Stimulated activated CD4-positive, alpha-beta T cell treated with anti-CD3 and anti-CD28 coated beads, Interleukin-4, amount 100 ng/mL, for 48 hours (primary cell): ENCODE measurements around the gene RPS6KL1.
"Not testable (repeated sequence)": the region's sequence is repeated elsewhere in the genome, so short reads cannot be mapped to it uniquely, and the experiment has no call there.

Experiments used
- DNase-seq, 2 donors: peaks; one replicate each; pipeline ENCODE4 v3.0.0-alpha.2; 2020; ENCODE audit warnings: low read depth in 2 of 2

RPS6KL1 gene

GRCh38 chr14:74937171-74937570, 14.1 kb upstream of the RPS6KL1 start:
- DNase-seq, result no peak

GRCh38 chr14:74936731-74937130, 13.7 kb upstream of the RPS6KL1 start:
- DNase-seq, result no peak

- DNase-seq, result no peak
Measured at GRCh38 chr14:74936151-74936550, 13.1 kb upstream of the RPS6KL1 start.

- DNase-seq, result no peak
Measured at GRCh38 chr14:74935360-74935680, 12.3 kb upstream of the RPS6KL1 start.

GRCh38 chr14:74934476-74935359, 11.7 kb upstream of the RPS6KL1 start:
- no peak for DNase-seq

- no peak for DNase-seq
Measured at GRCh38 chr14:74934041-74934440, 11.0 kb upstream of the RPS6KL1 start.

- DNase-seq, result not testable (repeated sequence)
Measured at GRCh38 chr14:74932936-74933335, 9.9 kb upstream of the RPS6KL1 start.

DNA sequence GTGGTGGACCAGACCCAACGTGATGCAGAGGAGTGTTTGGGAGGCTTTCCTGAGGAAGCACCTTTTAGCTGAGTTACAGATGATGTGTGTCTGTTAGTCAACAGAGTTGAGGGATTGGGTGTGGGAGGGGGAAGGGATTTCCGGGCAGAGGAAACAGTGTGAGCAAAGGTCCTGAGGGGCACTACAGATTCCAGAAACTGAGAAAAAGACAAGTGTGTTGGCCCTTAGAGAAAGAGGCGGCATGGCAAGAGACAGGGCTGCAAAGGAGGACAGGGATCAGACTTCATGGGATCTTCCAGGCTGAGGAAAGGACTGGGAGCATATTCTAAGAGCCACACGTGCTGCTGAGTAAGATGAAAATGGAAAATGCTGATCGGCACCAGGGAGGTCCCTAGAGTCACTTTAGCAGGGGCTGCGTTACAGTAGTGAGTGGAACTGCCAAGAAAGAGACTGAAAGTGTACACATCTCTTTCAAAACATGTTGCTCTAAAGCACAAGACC, 9.4 kb upstream of the RPS6KL1 start:
- DNase-seq, result no peak

DNA sequence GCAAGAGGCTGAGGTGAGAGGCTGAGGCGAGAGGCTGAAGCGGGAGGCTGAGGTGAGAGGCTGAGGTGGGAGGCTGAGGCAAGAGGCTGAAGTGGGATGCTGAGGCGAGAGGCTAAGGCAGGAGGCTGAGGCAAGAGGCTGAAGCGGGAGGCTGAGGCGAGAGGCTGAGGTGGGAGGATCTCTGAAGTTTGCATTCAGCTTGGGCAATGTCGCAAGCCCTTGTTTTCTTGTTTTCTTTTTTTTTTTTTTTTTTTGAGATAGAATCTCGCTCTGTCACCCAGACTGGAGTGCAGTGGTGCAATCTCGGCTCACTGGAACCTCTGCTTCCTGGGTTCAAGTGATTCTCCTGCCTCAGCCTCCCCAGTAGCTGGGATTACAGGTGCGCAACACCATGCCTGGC, 8.7 kb upstream of the RPS6KL1 start:
- DNase-seq, result not testable (repeated sequence)

GRCh38 chr14:74929242-74929641, 6.2 kb upstream of the RPS6KL1 start:
- no peak for DNase-seq

- DNase-seq, result no peak
Measured at GRCh38 chr14:74927225-74927624, 4.2 kb upstream of the RPS6KL1 start.

- DNase-seq, result no peak
Measured at GRCh38 chr14:74924061-74924460, 1.0 kb upstream of the RPS6KL1 start.

GRCh38 chr14:74921987-74922751, 891 bp downstream of the RPS6KL1 start:
- DNase-seq, result no peak

GRCh38 chr14:74921053-74921620, 1.9 kb downstream of the RPS6KL1 start:
- no peak for DNase-seq

GRCh38 chr14:74920281-74920680, 2.8 kb downstream of the RPS6KL1 start:
- no peak for DNase-seq

GRCh38 chr14:74919421-74920165, 3.5 kb downstream of the RPS6KL1 start:
- no peak for DNase-seq

GRCh38 chr14:74918380-74918779, 4.7 kb downstream of the RPS6KL1 start:
- DNase-seq, result no peak

DNA sequence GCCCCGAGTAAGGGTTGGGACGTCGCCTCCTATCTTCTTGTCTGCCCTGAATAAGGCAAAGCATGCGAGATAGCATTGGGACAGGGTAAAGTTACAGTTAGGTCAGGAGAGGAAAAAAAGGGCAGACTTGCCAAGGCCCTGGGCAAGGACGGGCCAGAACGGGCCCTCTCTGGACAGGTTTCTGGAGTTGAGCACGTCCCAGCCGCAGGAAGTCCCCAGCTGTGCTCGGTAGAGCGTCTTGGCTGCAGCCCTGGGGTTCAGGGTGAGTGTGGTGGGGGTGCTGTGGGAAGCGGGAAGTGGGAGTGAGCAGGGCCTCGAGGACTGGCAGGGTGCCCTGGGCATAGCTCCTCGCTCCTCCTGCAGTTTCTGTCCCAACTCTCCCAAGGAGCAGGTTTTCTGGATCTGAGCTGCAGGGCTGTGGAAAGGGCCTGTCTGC, 5.4 kb downstream of the RPS6KL1 start:
- no peak for DNase-seq

DNA sequence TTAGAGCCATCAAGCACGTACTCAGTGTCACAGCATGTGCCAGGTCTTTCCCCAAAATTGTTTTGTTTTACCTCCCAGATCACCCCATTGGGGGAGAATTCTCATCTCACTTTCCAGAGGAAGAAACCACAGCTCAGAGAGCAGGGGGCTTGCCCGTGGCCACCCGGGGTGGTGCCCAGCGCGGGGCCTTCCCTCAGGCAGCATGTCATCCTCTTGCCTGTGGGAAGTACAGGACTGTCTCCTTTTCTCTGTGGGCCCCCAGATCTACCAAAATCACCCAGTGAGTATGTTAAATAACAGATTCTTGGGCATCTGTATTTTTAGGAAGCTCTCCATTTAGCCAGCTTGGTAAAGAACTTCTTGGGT, 5.9 kb downstream of the RPS6KL1 start:
- DNase-seq, result no peak

- no peak for DNase-seq
Measured at GRCh38 chr14:74915826-74916225, 7.2 kb downstream of the RPS6KL1 start.

DNA sequence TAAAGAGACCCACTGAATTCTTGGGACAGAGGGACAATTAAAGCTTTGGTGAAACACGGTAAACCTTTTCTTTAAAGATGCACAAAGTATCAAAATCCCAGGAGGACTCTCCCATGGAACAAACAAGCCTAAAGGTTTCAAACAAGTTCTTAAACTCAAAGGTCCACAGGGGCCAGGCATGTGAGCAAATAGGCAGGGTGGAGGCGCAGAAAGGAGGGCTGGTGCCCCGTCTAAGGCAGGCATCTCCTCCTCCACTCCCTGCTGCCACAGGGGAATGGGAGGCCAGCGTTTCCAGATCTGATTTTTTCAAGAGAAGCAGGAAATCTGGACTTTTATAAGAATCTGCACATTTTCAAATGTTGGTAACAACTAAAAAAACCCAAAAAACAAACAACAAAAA, 7.6 kb downstream of the RPS6KL1 start:
- DNase-seq, result no peak
